PC-9 (cell line): ENCODE data around the gene EHD4. TPM values are rescaled to one million over a fixed set of nuclear protein-coding genes. Genes with fewer than 3 reads are reported as not detected.

Experiments
- BruUV-seq: library from RNA; stranded (reverse); fragments of 400-500 nt; replicated peaks from 2 replicates; lab custom pipeline; 2021; lab: Mats Ljungman, UMichigan
- CTCF ChIA-PET: fragments of 300-600 bp; sonication (Branson Sonifier 250); formaldehyde crosslinking; loops from one replicate; lab custom pipeline; 2022; ENCODE audit warnings: antibody characterized with exemption; lab: Charles Lee
- POLR2A ChIA-PET: fragments of 300-600 bp; sonication (Branson Sonifier 250); formaldehyde crosslinking; loops from one replicate; lab custom pipeline; 2022; ENCODE audit warnings: antibody characterized with exemption; ENCODE audit not compliant: unreplicated experiment; lab: Charles Lee
- DNase-seq, 2 experiments: peaks; one replicate each; pipeline versions ENCODE4 v3.0.0 to v3.0.0-alpha.2; 2015 to 2022; ENCODE audit warnings: mixed read lengths in 1 of 2
- H2AFZ ChIP-seq: fragments of 200-600 bp; sonication (generic); 2 replicates; pipeline ENCODE4 v1.8.1; 2017; ENCODE audit warnings: antibody characterized with exemption
- H3F3A ChIP-seq: fragments of 200-600 bp; sonication (generic); 2 replicates; pipeline ENCODE4 v1.8.1; 2017; ENCODE audit warnings: antibody characterized with exemption, mild to moderate bottlenecking, low read depth; ENCODE audit not compliant: insufficient read depth
- H3K27ac ChIP-seq: fragments of 200-600 bp; sonication (generic); 2 replicates; pipeline ENCODE4 v1.6.1; 2016; ENCODE audit warnings: mixed run types
- H3K27me3 ChIP-seq: fragments of 200-600 bp; sonication (generic); 2 replicates; pipeline ENCODE4 v1.6.1; 2016; ENCODE audit warnings: low read depth, mixed run types; ENCODE audit not compliant: insufficient read depth
- H3K36me3 ChIP-seq: fragments of 200-600 bp; sonication (generic); 2 replicates; pipeline ENCODE4 v1.6.1; 2016; ENCODE audit warnings: low read depth, mixed run types
- H3K4me1 ChIP-seq: fragments of 200-600 bp; sonication (generic); replicated peaks from 2 replicates; pipeline ENCODE4 v1.6.1; 2016; ENCODE audit warnings: mixed run types; ENCODE audit not compliant: insufficient read depth
- H3K4me2 ChIP-seq: fragments of 200-600 bp; sonication (generic); 2 replicates; pipeline ENCODE4 v1.6.1; 2017; ENCODE audit warnings: mixed run types
- H3K4me3 ChIP-seq: fragments of 200-600 bp; sonication (generic); 2 replicates; pipeline ENCODE4 v1.6.1; 2016; ENCODE audit warnings: mixed run types
- H3K79me2 ChIP-seq: fragments of 200-600 bp; sonication (generic); 2 replicates; pipeline ENCODE4 v1.6.1; 2017; ENCODE audit warnings: low read depth, mixed run types
- H3K9me2 ChIP-seq: fragments of 200-600 bp; sonication (generic); 2 replicates; pipeline ENCODE4 v1.8.1; 2017; ENCODE audit warnings: mild to moderate bottlenecking; ENCODE audit not compliant: insufficient read depth
- H3K9me3 ChIP-seq: fragments of 200-600 bp; sonication (generic); 2 replicates; pipeline ENCODE4 v1.8.1; 2016; ENCODE audit warnings: low read depth; ENCODE audit not compliant: insufficient read depth
- H4K20me1 ChIP-seq: fragments of 200-600 bp; sonication (generic); 2 replicates; pipeline ENCODE4 v1.8.1; 2017; ENCODE audit not compliant: insufficient read depth
- EZH2 ChIP-seq: fragments of 200-600 bp; sonication (generic); IDR thresholded peaks from 2 replicates; pipeline ENCODE4 v1.8.0; 2017; ENCODE audit warnings: antibody characterized with exemption, low read depth
- intact Hi-C: fragments of 100-400 bp; cut with micrococcal nuclease; formaldehyde crosslinking; loops from one replicate; pipeline ENCODE4 v1.10.0; 2022; ENCODE audit not compliant: unreplicated experiment
- total RNA-seq: library from RNA; stranded (reverse); gene quantifications from 2 replicates; pipeline ENCODE4 v1.2.3, GENCODE V29; 2021
- TF ChIP-seq, protein P1 (sequence below): fragments of 200-600 bp; sonication (generic); conservative IDR thresholded peaks from 2 replicates; pipeline ENCODE4 v1.6.1; 2017; ENCODE audit warnings: mixed run types, antibody characterized with exemption, mild to moderate bottlenecking, moderate library complexity

EHD4 gene
- total RNA-seq, 1 experiment from 2014 or later = 18.1 TPM

DNA sequence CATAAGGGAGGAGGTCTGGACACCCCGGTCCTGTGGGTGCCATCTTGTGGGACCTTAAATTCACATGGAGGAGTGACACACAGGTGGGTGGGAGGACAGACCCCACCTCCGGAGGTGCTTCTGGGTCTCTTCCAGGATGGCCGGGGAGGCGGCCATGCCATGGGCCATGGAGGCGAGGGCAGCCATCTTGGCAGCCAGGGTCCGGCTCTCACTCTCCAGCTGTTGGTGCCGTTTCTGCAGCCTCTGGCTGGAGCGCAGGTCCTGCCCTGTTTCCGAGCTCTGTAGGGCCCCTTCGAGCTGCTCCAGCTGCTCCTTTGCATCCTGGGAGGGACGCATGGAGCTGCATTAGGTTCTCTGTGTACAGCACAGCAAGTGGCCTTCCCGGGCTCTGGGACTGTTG lies 97.6 kb downstream of the EHD4 start:
- no peaks in the 10 kb centered on the region for H3K9me2 ChIP-seq
- no peaks in the 10 kb centered on the region for H3K27me3 ChIP-seq
- BruUV-seq = no TSS peak
- no peaks in the 10 kb centered on the region for H3K4me1 ChIP-seq
- no peak overlapping the region for H3K27ac ChIP-seq
- TF ChIP-seq EZH2 = no peak
- TF ChIP-seq, protein P1, sequence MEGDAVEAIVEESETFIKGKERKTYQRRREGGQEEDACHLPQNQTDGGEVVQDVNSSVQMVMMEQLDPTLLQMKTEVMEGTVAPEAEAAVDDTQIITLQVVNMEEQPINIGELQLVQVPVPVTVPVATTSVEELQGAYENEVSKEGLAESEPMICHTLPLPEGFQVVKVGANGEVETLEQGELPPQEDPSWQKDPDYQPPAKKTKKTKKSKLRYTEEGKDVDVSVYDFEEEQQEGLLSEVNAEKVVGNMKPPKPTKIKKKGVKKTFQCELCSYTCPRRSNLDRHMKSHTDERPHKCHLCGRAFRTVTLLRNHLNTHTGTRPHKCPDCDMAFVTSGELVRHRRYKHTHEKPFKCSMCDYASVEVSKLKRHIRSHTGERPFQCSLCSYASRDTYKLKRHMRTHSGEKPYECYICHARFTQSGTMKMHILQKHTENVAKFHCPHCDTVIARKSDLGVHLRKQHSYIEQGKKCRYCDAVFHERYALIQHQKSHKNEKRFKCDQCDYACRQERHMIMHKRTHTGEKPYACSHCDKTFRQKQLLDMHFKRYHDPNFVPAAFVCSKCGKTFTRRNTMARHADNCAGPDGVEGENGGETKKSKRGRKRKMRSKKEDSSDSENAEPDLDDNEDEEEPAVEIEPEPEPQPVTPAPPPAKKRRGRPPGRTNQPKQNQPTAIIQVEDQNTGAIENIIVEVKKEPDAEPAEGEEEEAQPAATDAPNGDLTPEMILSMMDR = no peak
- POLR2A ChIA-PET = no interaction called here
- no peak overlapping the region for H3K4me3 ChIP-seq
- no peaks in the 10 kb centered on the region for H3K79me2 ChIP-seq
- H3K4me2 ChIP-seq = no peak overlapping the region
- no peak for DNase-seq
- no peaks in the 10 kb centered on the region for H3K9me3 ChIP-seq
- H2AFZ ChIP-seq = no peak overlapping the region
- no peaks in the 10 kb centered on the region for H3F3A ChIP-seq
- no peaks in the 10 kb centered on the region for H4K20me1 ChIP-seq
- no peaks in the 10 kb centered on the region for H3K36me3 ChIP-seq
- intact Hi-C loops = no loop called here
- CTCF ChIA-PET = no interaction called here

DNA sequence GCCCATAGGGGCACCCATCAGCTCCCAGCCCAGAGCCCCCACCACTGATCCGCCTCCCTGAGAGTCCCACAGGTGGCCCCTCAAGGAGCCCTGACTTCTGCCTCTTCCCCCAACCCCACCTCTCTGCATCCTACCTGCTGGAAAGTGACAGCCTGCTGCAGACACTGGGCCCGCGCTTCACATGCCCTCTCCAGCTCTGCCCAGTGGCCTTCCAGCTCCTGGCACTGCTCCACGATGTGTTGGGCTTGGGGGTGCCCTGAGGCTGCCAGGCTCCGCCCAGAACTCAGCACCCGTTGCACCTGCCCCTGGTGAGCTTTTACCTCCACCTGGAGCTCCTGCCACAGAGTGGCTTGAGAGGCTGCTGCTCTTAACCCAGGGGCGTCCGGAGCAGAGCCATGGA lies 98.6 kb downstream of the EHD4 start:
- no TSS peak for BruUV-seq
- no peaks in the 10 kb centered on the region for H3F3A ChIP-seq
- no peak for DNase-seq
- intact Hi-C loops = no loop called here
- H2AFZ ChIP-seq = no peak overlapping the region
- H3K36me3 ChIP-seq = no peaks in the 10 kb centered on the region
- H3K9me2 ChIP-seq = no peaks in the 10 kb centered on the region
- CTCF ChIA-PET = no interaction called here
- H3K4me2 ChIP-seq = no peak overlapping the region
- H3K4me3 ChIP-seq = no peak overlapping the region
- no peaks in the 10 kb centered on the region for H3K4me1 ChIP-seq
- no peaks in the 10 kb centered on the region for H3K9me3 ChIP-seq
- no peak overlapping the region for H3K27ac ChIP-seq
- POLR2A ChIA-PET = no interaction called here
- TF ChIP-seq, protein P1 = no peak
- no peaks in the 10 kb centered on the region for H3K79me2 ChIP-seq
- no peaks in the 10 kb centered on the region for H3K27me3 ChIP-seq
- H4K20me1 ChIP-seq = no peaks in the 10 kb centered on the region

DNA sequence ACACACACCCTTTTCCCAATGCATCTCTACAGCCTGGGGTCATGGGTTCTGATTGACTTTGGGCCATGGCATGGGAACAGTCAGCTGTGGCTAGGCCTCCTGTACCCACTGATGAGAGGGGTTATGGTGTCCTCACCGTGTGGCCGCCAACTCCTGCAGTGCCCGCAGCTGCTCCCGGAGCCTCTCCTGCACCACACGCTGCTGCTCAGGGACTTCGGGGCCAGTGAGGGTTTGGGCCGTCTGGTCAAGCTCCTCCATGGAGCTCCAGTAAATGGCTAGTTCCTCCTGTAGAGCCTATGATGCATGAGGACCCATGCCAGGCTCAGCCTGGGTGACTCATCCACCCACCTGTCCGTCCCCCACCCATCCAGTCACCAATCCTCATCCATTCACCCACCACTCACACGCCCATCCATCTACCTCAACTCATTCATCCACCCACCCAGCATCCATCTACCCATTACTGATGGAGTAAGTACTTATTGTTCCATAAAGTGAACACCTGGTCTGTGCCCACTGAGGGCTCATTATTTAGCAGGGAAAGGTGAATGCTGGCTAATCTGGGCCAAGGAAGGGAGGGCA lies 100.1 kb downstream of the EHD4 start:
- Histone ChIP-seq H3K4me1 (no peaks in the 10 kb centered on the region), H3K9me2 (no peaks in the 10 kb centered on the region), H3K79me2 (no peaks in the 10 kb centered on the region), H3K36me3 (no peaks in the 10 kb centered on the region), H4K20me1 (no peaks in the 10 kb centered on the region), H3K27ac (no peak overlapping the region), H2AFZ (no peak overlapping the region), H3K4me3 (no peak overlapping the region), H3F3A (no peaks in the 10 kb centered on the region), H3K4me2 (no peak overlapping the region), H3K9me3 (no peaks in the 10 kb centered on the region), H3K27me3 (no peaks in the 10 kb centered on the region)
- CTCF ChIA-PET = no interaction called here
- no TSS peak for BruUV-seq
- no peak for TF ChIP-seq EZH2
- TF ChIP-seq, protein P1 = no peak
- POLR2A ChIA-PET = no interaction called here
- no peak for DNase-seq
- intact Hi-C loops = no loop called here
